ENCODE results near the gene CD226.

The CD226 gene

GRCh38 chr18:69876490-69876889, 71.2 kb downstream of the CD226 start:
- H3K9me3 ChIP-seq (ENCODE audit: control insufficient read depth, low read length) = no peaks in the 10 kb centered on the region
- no peak overlapping the region for H2AFZ ChIP-seq
- no peak overlapping the region for H3K4me3 ChIP-seq (ENCODE audit: low read depth, low read length)
- no peak overlapping the region for H3K4me2 ChIP-seq (ENCODE audit: low read length)
- no peak overlapping the region for H3K9ac ChIP-seq
- H3K36me3 ChIP-seq (ENCODE audit: control insufficient read depth, insufficient read depth, low read length) = no peaks in the 10 kb centered on the region
- no peaks in the 10 kb centered on the region for H3K79me2 ChIP-seq
- no peak for TF ChIP-seq CTCF (IDR thresholded peaks at IDR 0.05)
- no peak overlapping the region for H3K27ac ChIP-seq
- H3K4me1 ChIP-seq = no peaks in the 10 kb centered on the region
- H3K27me3 ChIP-seq (ENCODE audit: control insufficient read depth, insufficient read depth, low read length) = no peaks in the 10 kb centered on the region

GRCh38 chr18:69874058-69874457, 73.6 kb downstream of the CD226 start:
- Histone ChIP-seq H3K27ac (no peak overlapping the region), H3K9ac (no peak overlapping the region), H3K27me3 (ENCODE audit: control insufficient read depth, insufficient read depth, low read length) (no peaks in the 10 kb centered on the region), H3K36me3 (ENCODE audit: control insufficient read depth, insufficient read depth, low read length) (no peaks in the 10 kb centered on the region), H3K4me2 (ENCODE audit: low read length) (no peak overlapping the region), H3K79me2 (no peaks in the 10 kb centered on the region), H3K4me3 (ENCODE audit: low read depth, low read length) (no peak overlapping the region), H2AFZ (no peak overlapping the region), H3K4me1 (no peaks in the 10 kb centered on the region), H3K9me3 (ENCODE audit: control insufficient read depth, low read length) (no peaks in the 10 kb centered on the region)
- no peak for TF ChIP-seq CTCF (IDR thresholded peaks at IDR 0.05)

- no peak for TF ChIP-seq CTCF (IDR thresholded peaks at IDR 0.05)
- Histone ChIP-seq H3K36me3 (ENCODE audit: control insufficient read depth, insufficient read depth, low read length) (no peaks in the 10 kb centered on the region), H2AFZ (no peak overlapping the region), H3K9ac (no peak overlapping the region), H3K4me1 (no peaks in the 10 kb centered on the region), H3K4me3 (ENCODE audit: low read depth, low read length) (no peak overlapping the region), H3K79me2 (no peaks in the 10 kb centered on the region), H3K27ac (no peak overlapping the region), H3K9me3 (ENCODE audit: control insufficient read depth, low read length) (no peaks in the 10 kb centered on the region), H3K27me3 (ENCODE audit: control insufficient read depth, insufficient read depth, low read length) (no peaks in the 10 kb centered on the region), H3K4me2 (ENCODE audit: low read length) (no peak overlapping the region)
Observed at GRCh38 chr18:69872661-69873060, 75.0 kb downstream of the CD226 start.

- no peak overlapping the region for H3K9ac ChIP-seq
- H3K4me1 ChIP-seq = no peaks in the 10 kb centered on the region
- H3K27ac ChIP-seq = no peak overlapping the region
- H3K4me2 ChIP-seq (ENCODE audit: low read length) = no peak overlapping the region
- H3K27me3 ChIP-seq (ENCODE audit: control insufficient read depth, insufficient read depth, low read length) = no peaks in the 10 kb centered on the region
- H3K36me3 ChIP-seq (ENCODE audit: control insufficient read depth, insufficient read depth, low read length) = no peaks in the 10 kb centered on the region
- TF ChIP-seq CTCF (IDR thresholded peaks at IDR 0.05) = no peak
- H3K4me3 ChIP-seq (ENCODE audit: low read depth, low read length) = no peak overlapping the region
- no peaks in the 10 kb centered on the region for H3K79me2 ChIP-seq
- no peaks in the 10 kb centered on the region for H3K9me3 ChIP-seq (ENCODE audit: control insufficient read depth, low read length)
- H2AFZ ChIP-seq = no peak overlapping the region
Observed at GRCh38 chr18:69871363-69871762, 76.3 kb downstream of the CD226 start.

- no peaks in the 10 kb centered on the region for H3K79me2 ChIP-seq
- no peak overlapping the region for H3K4me2 ChIP-seq (ENCODE audit: low read length)
- H3K4me1 ChIP-seq = no peaks in the 10 kb centered on the region
- no peak overlapping the region for H3K27ac ChIP-seq
- no peaks in the 10 kb centered on the region for H3K36me3 ChIP-seq (ENCODE audit: control insufficient read depth, insufficient read depth, low read length)
- H3K9ac ChIP-seq = no peak overlapping the region
- no peaks in the 10 kb centered on the region for H3K9me3 ChIP-seq (ENCODE audit: control insufficient read depth, low read length)
- H3K27me3 ChIP-seq (ENCODE audit: control insufficient read depth, insufficient read depth, low read length) = no peaks in the 10 kb centered on the region
- no peak for TF ChIP-seq CTCF (IDR thresholded peaks at IDR 0.05)
- no peak overlapping the region for H3K4me3 ChIP-seq (ENCODE audit: low read depth, low read length)
- H2AFZ ChIP-seq = no peak overlapping the region
Observed at GRCh38 chr18:69870736-69871135, 76.9 kb downstream of the CD226 start.
